UCSD-AML1 (cell line): Measurements from ENCODE around the gene BTBD9.

Source experiments
- DNase-seq: peaks from one replicate; lab custom pipeline; 2025; ENCODE audit not compliant: unreplicated experiment; lab: John Stamatoyannopoulos, UW

The BTBD9 gene

GRCh38 chr6:38508894-38509293 is 130.8 kb downstream of the BTBD9 start:
- DNase-seq: no peak

GRCh38 chr6:38508286-38508685 is 131.4 kb downstream of the BTBD9 start:
- no peak for DNase-seq

- no peak for DNase-seq
Observed at GRCh38 chr6:38507173-38507572, 132.6 kb downstream of the BTBD9 start.

- no peak for DNase-seq
Observed at GRCh38 chr6:38505826-38506225, 133.9 kb downstream of the BTBD9 start.

GRCh38 chr6:38504996-38505395 is 134.7 kb downstream of the BTBD9 start:
- DNase-seq: no peak

- DNase-seq: no peak
Observed at GRCh38 chr6:38503960-38504682, 135.6 kb downstream of the BTBD9 start.

GRCh38 chr6:38503032-38503773 is 136.5 kb downstream of the BTBD9 start:
- DNase-seq: no peak

GRCh38 chr6:38502423-38502822 is 137.3 kb downstream of the BTBD9 start:
- DNase-seq: no peak

GRCh38 chr6:38501931-38502330 is 137.8 kb downstream of the BTBD9 start:
- DNase-seq: no peak

GRCh38 chr6:38499529-38500096 is 140.1 kb downstream of the BTBD9 start:
- DNase-seq: no peak

- no peak for DNase-seq
Observed at GRCh38 chr6:38498805-38499445, 140.8 kb downstream of the BTBD9 start.

GRCh38 chr6:38498085-38498484 is 141.6 kb downstream of the BTBD9 start:
- no peak for DNase-seq

GRCh38 chr6:38497546-38497945 is 142.2 kb downstream of the BTBD9 start:
- DNase-seq: no peak

GRCh38 chr6:38495922-38496635 is 143.7 kb downstream of the BTBD9 start:
- DNase-seq: no peak

GRCh38 chr6:38495518-38495917 is 144.2 kb downstream of the BTBD9 start:
- DNase-seq: no peak

- DNase-seq: peak; percentile 52
Observed at GRCh38 chr6:38493931-38494547, 145.7 kb downstream of the BTBD9 start.

- no peak for DNase-seq
Observed at GRCh38 chr6:38492031-38492430, 147.7 kb downstream of the BTBD9 start.

- no peak for DNase-seq
Observed at GRCh38 chr6:38489951-38490350, 149.8 kb downstream of the BTBD9 start.

GRCh38 chr6:38487423-38487822 is 152.3 kb downstream of the BTBD9 start:
- no peak for DNase-seq

- no peak for DNase-seq
Observed at GRCh38 chr6:38485488-38485887, 154.2 kb downstream of the BTBD9 start.

- DNase-seq: no peak
Observed at GRCh38 chr6:38484656-38485055, 155.1 kb downstream of the BTBD9 start.
